Mesenchymal stem cell (in vitro differentiated cells and primary cell): ENCODE results near the gene ADRM1.

Experiments
- DNase-seq: peaks from one replicate; pipeline ENCODE4 v3.0.0-alpha.2; 2013
- H2AFZ ChIP-seq: one replicate; pipeline ENCODE4 v1.6.1; 2013; ENCODE audit warnings: low read depth, mild to moderate bottlenecking, control low read depth, inconsistent platforms, low read length, moderate library complexity
- H2AK5ac ChIP-seq: 2 replicates; pipeline ENCODE4 v1.6.1; 2013; ENCODE audit warnings: low read length, moderate library complexity, mild to moderate bottlenecking, inconsistent platforms; ENCODE audit not compliant: severe bottlenecking
- H2BK120ac ChIP-seq: one replicate; pipeline ENCODE4 v1.6.1; 2013; ENCODE audit warnings: low read depth, mild to moderate bottlenecking, inconsistent platforms, low read length, moderate library complexity
- H2BK12ac ChIP-seq, 2 experiments: one replicate each; pipeline ENCODE4 v1.6.1; 2013; ENCODE audit warnings: inconsistent platforms in 2 of 2, low read length in 2 of 2, mild to moderate bottlenecking in 2 of 2, moderate library complexity in 2 of 2, control low read depth in 1 of 2
- H2BK15ac ChIP-seq: one replicate; pipeline ENCODE4 v1.6.1; 2013; ENCODE audit warnings: mild to moderate bottlenecking, low read depth, inconsistent platforms; ENCODE audit not compliant: poor library complexity, severe bottlenecking
- H2BK5ac ChIP-seq: 2 replicates; pipeline ENCODE4 v1.6.1; 2013; ENCODE audit warnings: low read depth, mild to moderate bottlenecking, low read length, control low read depth, inconsistent platforms; ENCODE audit not compliant: poor library complexity, severe bottlenecking
- H3K14ac ChIP-seq, 2 experiments: one replicate each; pipeline ENCODE4 v1.6.1; 2013; ENCODE audit warnings: inconsistent platforms in 2 of 2, low read length in 2 of 2, control low read depth in 1 of 2, mild to moderate bottlenecking in 1 of 2, moderate library complexity in 1 of 2
- H3K18ac ChIP-seq, 2 experiments: one replicate each; pipeline ENCODE4 v1.6.1; 2013; ENCODE audit warnings: inconsistent platforms in 2 of 2, low read length in 2 of 2, control low read depth in 1 of 2, low read depth in 1 of 2, mild to moderate bottlenecking in 1 of 2
- H3K23ac ChIP-seq, 2 experiments: one replicate each; pipeline ENCODE4 v1.6.1; 2013; ENCODE audit warnings: inconsistent platforms in 2 of 2, low read length in 2 of 2, mild to moderate bottlenecking in 2 of 2, moderate library complexity in 2 of 2, control low read depth in 1 of 2
- H3K27ac ChIP-seq: 2 replicates; pipeline ENCODE4 v1.5.1; 2013; ENCODE audit warnings: mild to moderate bottlenecking, moderate library complexity, low read length, control low read depth, inconsistent platforms; ENCODE audit not compliant: poor library complexity, severe bottlenecking
- H3K27me3 ChIP-seq, 2 experiments: 2 replicates each; pipeline versions ENCODE4 v1.6.1 to v1.7.0; 2013; ENCODE audit warnings: low read length in 2 of 2, mild to moderate bottlenecking in 2 of 2, moderate library complexity in 2 of 2, control low read depth in 1 of 2, inconsistent platforms in 1 of 2; ENCODE audit not compliant: control insufficient read depth in 1 of 2, insufficient read depth in 1 of 2
- H3K36me3 ChIP-seq, 2 experiments: 2 replicates each; pipeline versions ENCODE4 v1.6.1 to v1.7.0; 2013; ENCODE audit warnings: low read length in 2 of 2, control low read depth in 1 of 2, inconsistent platforms in 1 of 2, low read depth in 1 of 2, mild to moderate bottlenecking in 1 of 2; ENCODE audit not compliant: insufficient read depth in 2 of 2, control insufficient read depth in 1 of 2
- H3K4ac ChIP-seq, 2 experiments: one replicate each; pipeline ENCODE4 v1.6.1; 2013; ENCODE audit warnings: inconsistent platforms in 2 of 2, low read length in 2 of 2, mild to moderate bottlenecking in 2 of 2, moderate library complexity in 2 of 2, control low read depth in 1 of 2, low read depth in 1 of 2
- H3K4me1 ChIP-seq: 2 replicates; pipeline ENCODE4 v1.6.1; 2013; ENCODE audit warnings: low read depth, low read length, control low read depth; ENCODE audit not compliant: control insufficient read depth, insufficient read depth
- H3K4me2 ChIP-seq: 2 replicates; pipeline ENCODE4 v1.6.1; 2013; ENCODE audit warnings: low read length, mild to moderate bottlenecking, inconsistent platforms; ENCODE audit not compliant: poor library complexity, severe bottlenecking
- H3K4me3 ChIP-seq, 2 experiments: 2 replicates each; pipeline versions ENCODE4 v1.5.1 to v1.7.0; 2013; ENCODE audit warnings: low read length in 2 of 2, mild to moderate bottlenecking in 2 of 2, control low read depth in 1 of 2, low read depth in 1 of 2; ENCODE audit not compliant: insufficient read depth in 1 of 2
- H3K79me1 ChIP-seq: replicated peaks from 2 replicates; pipeline ENCODE4 v1.6.1; 2013; ENCODE audit warnings: mild to moderate bottlenecking, control low read depth, low read length, inconsistent platforms; ENCODE audit not compliant: poor library complexity, severe bottlenecking
- H3K9ac ChIP-seq: 2 replicates; pipeline ENCODE4 v1.7.0; 2013; ENCODE audit warnings: mild to moderate bottlenecking, low read length, moderate library complexity
- H3K9me3 ChIP-seq: 2 replicates; pipeline ENCODE4 v1.7.0; 2013; ENCODE audit warnings: mild to moderate bottlenecking, low read length; ENCODE audit not compliant: control insufficient read depth
- H4K8ac ChIP-seq: one replicate; pipeline ENCODE4 v1.6.1; 2013; ENCODE audit warnings: inconsistent platforms, mild to moderate bottlenecking, low read length, moderate library complexity
- H4K91ac ChIP-seq: one replicate; pipeline ENCODE4 v1.6.1; 2013; ENCODE audit warnings: mild to moderate bottlenecking, low read length, inconsistent platforms
- WGBS: methylation state at CpG from one replicate; pipeline ENCODE4 v1.1.7; 2013; ENCODE audit warnings: mixed read lengths; 5-methylcytosine and 5-hydroxymethylcytosine counted together

ADRM1 gene

GRCh38 chr20:62337558-62338293, 34.9 kb downstream of the ADRM1 start:
- H3K14ac ChIP-seq = no peak overlapping the region
- no peak overlapping the region for H3K9ac ChIP-seq
- no peak for DNase-seq
- no peaks in the 10 kb centered on the region for H3K27me3 ChIP-seq
- no peak overlapping the region for H3K4me3 ChIP-seq
- H3K23ac ChIP-seq = no peak overlapping the region
- no peak overlapping the region for H3K4ac ChIP-seq
- H3K27ac ChIP-seq = no peak overlapping the region
- no peak overlapping the region for H2BK12ac ChIP-seq
- no peak overlapping the region for H2AK5ac ChIP-seq
- H3K36me3 ChIP-seq = peaks cover 38 to 78% of the 10 kb centered on the region in 2 experiments
- 95% methylated on average over 34 of the region's 34 CpGs for WGBS
- H4K8ac ChIP-seq = no peak overlapping the region
- H3K4me1 ChIP-seq = peaks cover 7% of the 10 kb centered on the region
- H3K9me3 ChIP-seq = peaks cover 4% of the 10 kb centered on the region
- no peak overlapping the region for H2BK5ac ChIP-seq
- no peak overlapping the region for H4K91ac ChIP-seq
- H3K18ac ChIP-seq = no peak overlapping the region
- peaks cover 37% of the 10 kb centered on the region for H3K79me1 ChIP-seq
- no peak overlapping the region for H2BK15ac ChIP-seq
- H2AFZ ChIP-seq = no peak overlapping the region
- H2BK120ac ChIP-seq = no peak overlapping the region
- H3K4me2 ChIP-seq = no peak overlapping the region

DNA sequence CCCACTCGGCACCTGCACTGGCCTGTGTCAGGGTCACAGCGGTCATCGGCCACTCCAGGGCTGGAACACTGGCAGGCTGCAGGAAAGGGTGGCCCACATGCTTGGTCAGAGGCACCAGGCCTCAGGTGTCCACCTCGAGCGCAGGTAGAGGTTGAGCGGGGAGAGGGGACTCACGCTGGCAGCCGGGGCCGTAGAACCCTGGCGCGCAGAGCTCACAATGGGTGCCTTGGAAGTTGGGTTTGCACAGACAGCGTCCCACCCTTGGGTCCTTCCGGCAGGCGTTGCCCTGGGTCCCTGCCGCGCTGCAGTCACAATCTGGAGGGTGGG, 35.5 kb downstream of the ADRM1 start:
- no peak overlapping the region for H2BK12ac ChIP-seq

GRCh38 chr20:62339647-62340062, 36.9 kb downstream of the ADRM1 start:
- no peak overlapping the region for H2AFZ ChIP-seq
- no peak overlapping the region for H3K4me3 ChIP-seq
- H2AK5ac ChIP-seq = no peak overlapping the region
- H4K8ac ChIP-seq = no peak overlapping the region
- H4K91ac ChIP-seq = no peak overlapping the region
- H3K9me3 ChIP-seq = peaks cover 4% of the 10 kb centered on the region
- no peak overlapping the region for H2BK120ac ChIP-seq
- no peak overlapping the region for H2BK5ac ChIP-seq
- H3K36me3 ChIP-seq = peaks cover 40 to 76% of the 10 kb centered on the region in 2 experiments
- H3K9ac ChIP-seq = no peak overlapping the region
- peaks cover 7% of the 10 kb centered on the region for H3K4me1 ChIP-seq
- H3K4me2 ChIP-seq = no peak overlapping the region
- H2BK15ac ChIP-seq = no peak overlapping the region
- no peak overlapping the region for H3K23ac ChIP-seq
- 92% methylated on average over 13 of the region's 14 CpGs for WGBS
- DNase-seq = no peak
- peaks cover 38% of the 10 kb centered on the region for H3K79me1 ChIP-seq
- H3K27me3 ChIP-seq = no peaks in the 10 kb centered on the region
- no peak overlapping the region for H3K4ac ChIP-seq
- no peak overlapping the region for H2BK12ac ChIP-seq
- H3K14ac ChIP-seq = no peak overlapping the region
- no peak overlapping the region for H3K18ac ChIP-seq
- H3K27ac ChIP-seq = no peak overlapping the region

More for the DNA sequence above, 35.5 kb downstream of the ADRM1 start:
- no peak overlapping the region for H2AK5ac ChIP-seq
- no peak overlapping the region for H3K9ac ChIP-seq
- peaks cover 42 to 77% of the 10 kb centered on the region in 2 experiments for H3K36me3 ChIP-seq
- H2BK120ac ChIP-seq = no peak overlapping the region
- no peak for DNase-seq
- no peak overlapping the region for H3K18ac ChIP-seq
- no peaks in the 10 kb centered on the region for H3K27me3 ChIP-seq
- no peak overlapping the region for H3K4ac ChIP-seq
- peaks cover 4% of the 10 kb centered on the region for H3K9me3 ChIP-seq
- H3K23ac ChIP-seq = no peak overlapping the region
- H2BK5ac ChIP-seq = no peak overlapping the region
- H3K4me1 ChIP-seq = peaks cover 7% of the 10 kb centered on the region
- H3K14ac ChIP-seq = no peak overlapping the region
- no peak overlapping the region for H2AFZ ChIP-seq
- 97% methylated on average over 13 of the region's 16 CpGs for WGBS
- peak overlapping the region in 1 of 2 experiments; percentile 2 for H3K4me3 ChIP-seq
- H2BK15ac ChIP-seq = no peak overlapping the region
- no peak overlapping the region for H3K4me2 ChIP-seq
- peaks cover 36% of the 10 kb centered on the region for H3K79me1 ChIP-seq
- H4K8ac ChIP-seq = no peak overlapping the region
- no peak overlapping the region for H4K91ac ChIP-seq
- no peak overlapping the region for H3K27ac ChIP-seq

DNA sequence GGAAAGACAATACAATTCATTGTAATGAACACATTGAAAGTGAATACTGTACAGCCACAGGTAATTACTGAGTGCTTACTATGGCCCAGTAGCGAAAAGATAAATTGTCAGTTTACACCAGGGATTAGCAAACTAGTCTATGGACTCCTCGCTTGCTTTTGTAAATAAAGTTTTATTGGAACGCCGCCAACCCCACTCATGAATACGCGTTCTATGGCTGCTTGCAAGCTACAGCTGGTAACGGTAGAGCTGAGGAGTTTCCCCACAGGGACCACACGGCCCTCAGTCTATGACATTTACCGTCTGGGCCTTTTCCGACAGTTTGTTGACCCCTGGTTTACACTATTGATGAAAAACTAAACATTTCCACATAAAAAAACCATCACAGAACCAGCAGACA, 40.1 kb downstream of the ADRM1 start:
- Histone ChIP-seq H3K18ac (no peak overlapping the region), H3K79me1 (peaks cover 34% of the 10 kb centered on the region), H3K4me2 (no peak overlapping the region), H3K27ac (no peak overlapping the region), H3K27me3 (no peaks in the 10 kb centered on the region), H2BK5ac (no peak overlapping the region), H3K4me3 (no peak overlapping the region), H3K4ac (no peak overlapping the region), H3K9me3 (peaks cover 4% of the 10 kb centered on the region), H3K14ac (no peak overlapping the region), H4K91ac (no peak overlapping the region), H3K9ac (no peak overlapping the region), H2AFZ (no peak overlapping the region), H4K8ac (no peak overlapping the region), H3K23ac (no peak overlapping the region), H2BK12ac (no peak overlapping the region), H2BK15ac (no peak overlapping the region), H3K36me3 (peaks cover 33 to 75% of the 10 kb centered on the region in 2 experiments), H3K4me1 (peaks cover 7% of the 10 kb centered on the region), H2BK120ac (no peak overlapping the region), H2AK5ac (no peak overlapping the region)
- 69% methylated on average over 10 of the region's 10 CpGs for WGBS
- DNase-seq = peak; percentile 94
